Measurements from ENCODE around the gene WFDC5. TPM values are rescaled to one million over a fixed set of nuclear protein-coding genes. Genes with fewer than 3 reads are reported as not detected.
A peak's percentile ranks its signal among the peaks of the same experiment; 100 is the strongest.
"Not testable (repeated sequence)": the region's sequence is repeated elsewhere in the genome, so short reads cannot be mapped to it uniquely, and the experiment has no call there.

WFDC5 gene
- total RNA-seq, 1 experiment from 2014 or later: not detected

GRCh38 chr20:45064812-45065211 lies 50.2 kb downstream of the WFDC5 start:
- TF ChIP-seq JUN (CRISPR knock-in tag; IDR thresholded peaks at IDR 0.05): no peak
- TF ChIP-seq, protein P1, sequence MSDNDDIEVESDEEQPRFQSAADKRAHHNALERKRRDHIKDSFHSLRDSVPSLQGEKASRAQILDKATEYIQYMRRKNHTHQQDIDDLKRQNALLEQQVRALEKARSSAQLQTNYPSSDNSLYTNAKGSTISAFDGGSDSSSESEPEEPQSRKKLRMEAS (CRISPR knock-in tag; IDR thresholded peaks at IDR 0.05): no peak
- TF ChIP-seq IRF1 (CRISPR knock-in tag; IDR thresholded peaks at IDR 0.05): no peak
- TF ChIP-seq PREB (CRISPR knock-in tag; IDR thresholded peaks at IDR 0.05; ENCODE audit: borderline replicate concordance): no peak
- TF ChIP-seq CTCF (IDR thresholded peaks at IDR 0.05): no peak
- no peak for TF ChIP-seq PRRX2 (CRISPR knock-in tag; IDR thresholded peaks at IDR 0.05)
- no peak for TF ChIP-seq FOXP4 (CRISPR knock-in tag; IDR thresholded peaks at IDR 0.05)
- no peak for TF ChIP-seq USF1 (CRISPR knock-in tag; IDR thresholded peaks at IDR 0.05)
- no peak for TF ChIP-seq FOXP1 (CRISPR knock-in tag; IDR thresholded peaks at IDR 0.05; ENCODE audit: borderline replicate concordance)
- TF ChIP-seq, protein P2, sequence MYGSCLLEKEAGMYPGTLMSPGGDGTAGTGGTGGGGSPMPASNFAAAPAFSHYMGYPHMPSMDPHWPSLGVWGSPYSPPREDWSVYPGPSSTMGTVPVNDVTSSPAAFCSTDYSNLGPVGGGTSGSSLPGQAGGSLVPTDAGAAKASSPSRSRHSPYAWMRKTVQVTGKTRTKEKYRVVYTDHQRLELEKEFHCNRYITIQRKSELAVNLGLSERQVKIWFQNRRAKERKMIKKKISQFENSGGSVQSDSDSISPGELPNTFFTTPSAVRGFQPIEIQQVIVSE (CRISPR knock-in tag; IDR thresholded peaks at IDR 0.05; ENCODE audit: borderline replicate concordance): no peak
- no peak for TF ChIP-seq NFYB (CRISPR knock-in tag; conservative IDR thresholded peaks at IDR 0.05; ENCODE audit: low read depth)
- TF ChIP-seq IRF2 (CRISPR knock-in tag; IDR thresholded peaks at IDR 0.05; ENCODE audit: borderline replicate concordance, low read depth): no peak
- TF ChIP-seq GABPB1 (CRISPR knock-in tag; IDR thresholded peaks at IDR 0.05): no peak
- TF ChIP-seq RORB (CRISPR knock-in tag; IDR thresholded peaks at IDR 0.05): no peak
- TF ChIP-seq GRHL2 (CRISPR knock-in tag; IDR thresholded peaks at IDR 0.05; ENCODE audit: insufficient replicate concordance, severe bottlenecking): no peak
- no peak for TF ChIP-seq MXD4 (CRISPR knock-in tag; IDR thresholded peaks at IDR 0.05; ENCODE audit: borderline replicate concordance)
- Mint-ChIP-seq H3K9me3 (peaks cover 4% of the 10 kb centered on the region; the same call in 1 of the 2 replicates), H3K4me1 (peaks cover 5% of the 10 kb centered on the region), H3K27me3 (ENCODE audit: low read depth) (no peaks in the 10 kb centered on the region), H3K4me3 (no peak overlapping the region), H3K36me3 (peaks cover 8% of the 10 kb centered on the region), H3K27ac (no peak overlapping the region)
- CTCF ChIA-PET: no interaction called here
- no peak for DNase-seq (ENCODE audit: low spot score)
- ATAC-seq: no peak
- POLR2A ChIA-PET: no interaction called here

DNA sequence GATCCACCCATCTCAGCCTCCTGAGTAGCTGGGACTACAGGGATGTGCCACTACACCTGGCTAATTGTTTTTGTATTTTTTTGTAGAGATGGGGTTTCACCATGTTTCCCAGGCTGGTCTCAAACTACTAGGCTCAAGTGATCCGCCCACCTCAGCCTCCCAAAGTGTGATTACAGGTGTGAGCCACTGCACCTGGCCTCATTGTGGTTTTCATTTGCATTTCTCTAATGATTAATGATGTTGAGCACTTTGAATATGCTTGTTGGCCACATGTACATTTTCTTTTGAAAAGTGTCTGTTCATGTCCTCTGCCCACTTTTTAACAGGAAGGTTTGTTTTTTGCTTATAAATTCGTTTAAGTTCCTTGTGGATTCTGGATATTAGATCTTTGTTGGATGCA lies 51.9 kb downstream of the WFDC5 start:
- peak overlapping the region; percentile 52; the same call in 1 of the 2 replicates for H3K27ac Mint-ChIP-seq
- H3K27me3 Mint-ChIP-seq (ENCODE audit: low read depth); ATAC-seq; DNase-seq (ENCODE audit: low spot score); H3K4me3 Mint-ChIP-seq; H3K9me3 Mint-ChIP-seq; CTCF ChIA-PET; H3K4me1 Mint-ChIP-seq; POLR2A ChIA-PET; H3K36me3 Mint-ChIP-seq: not testable (repeated sequence)
